Left hindlimb (tissue), 1 donor: ENCODE measurements around the gene ADRA2B.
"Not testable (repeated sequence)": the region's sequence is repeated elsewhere in the genome, so short reads cannot be mapped to it uniquely, and the experiment has no call there.

Experiments
- DNase-seq: peaks from one replicate; pipeline ENCODE4 v3.0.0-alpha.2; 2018

ADRA2B gene

GRCh38 chr2:96085541-96086355 lies 30.6 kb downstream of the ADRA2B start:
- no peak for DNase-seq

- not testable (repeated sequence) for DNase-seq
Observed at GRCh38 chr2:96084858-96085518, 31.4 kb downstream of the ADRA2B start.

GRCh38 chr2:96083989-96084857 lies 32.1 kb downstream of the ADRA2B start:
- DNase-seq: no peak

GRCh38 chr2:96083064-96083939 lies 33.1 kb downstream of the ADRA2B start:
- no peak for DNase-seq

- no peak for DNase-seq
Observed at GRCh38 chr2:96082211-96083063, 33.9 kb downstream of the ADRA2B start.

- no peak for DNase-seq
Observed at GRCh38 chr2:96081042-96081441, 35.3 kb downstream of the ADRA2B start.

GRCh38 chr2:96075199-96075771 lies 41.1 kb downstream of the ADRA2B start:
- DNase-seq: no peak

- DNase-seq: no peak
Observed at GRCh38 chr2:96074156-96074555, 42.2 kb downstream of the ADRA2B start.

- no peak for DNase-seq
Observed at GRCh38 chr2:96073170-96073775, 43.1 kb downstream of the ADRA2B start.

GRCh38 chr2:96072746-96073145 lies 43.6 kb downstream of the ADRA2B start:
- DNase-seq: no peak

- not testable (repeated sequence) for DNase-seq
Observed at GRCh38 chr2:96071977-96072491, 44.3 kb downstream of the ADRA2B start.

- DNase-seq: not testable (repeated sequence)
Observed at GRCh38 chr2:96071087-96071976, 45.0 kb downstream of the ADRA2B start.

GRCh38 chr2:96070351-96070750 lies 46.0 kb downstream of the ADRA2B start:
- DNase-seq: not testable (repeated sequence)

GRCh38 chr2:96069878-96070277 lies 46.5 kb downstream of the ADRA2B start:
- not testable (repeated sequence) for DNase-seq

GRCh38 chr2:96067902-96068581 lies 48.3 kb downstream of the ADRA2B start:
- DNase-seq: not testable (repeated sequence)

GRCh38 chr2:96067098-96067660 lies 49.2 kb downstream of the ADRA2B start:
- DNase-seq: not testable (repeated sequence)

- not testable (repeated sequence) for DNase-seq
Observed at GRCh38 chr2:96066511-96066910, 49.9 kb downstream of the ADRA2B start.

GRCh38 chr2:96065954-96066353 lies 50.4 kb downstream of the ADRA2B start:
- DNase-seq: not testable (repeated sequence)
